Measurements from ENCODE around the gene PLEK2.
"Not testable (repeated sequence)": the region's sequence is repeated elsewhere in the genome, so short reads cannot be mapped to it uniquely, and the experiment has no call there.

Gene PLEK2

GRCh38 chr14:67426983-67427606 is 15.1 kb upstream of the PLEK2 start:
- peak; percentile 59 to 83 for DNase-seq

- no peak for DNase-seq
Measured at GRCh38 chr14:67426161-67426560, 14.2 kb upstream of the PLEK2 start.

- no peak for DNase-seq
Measured at GRCh38 chr14:67425608-67426007, 13.6 kb upstream of the PLEK2 start.

- no peak for DNase-seq
Measured at GRCh38 chr14:67424539-67424938, 12.6 kb upstream of the PLEK2 start.

DNA sequence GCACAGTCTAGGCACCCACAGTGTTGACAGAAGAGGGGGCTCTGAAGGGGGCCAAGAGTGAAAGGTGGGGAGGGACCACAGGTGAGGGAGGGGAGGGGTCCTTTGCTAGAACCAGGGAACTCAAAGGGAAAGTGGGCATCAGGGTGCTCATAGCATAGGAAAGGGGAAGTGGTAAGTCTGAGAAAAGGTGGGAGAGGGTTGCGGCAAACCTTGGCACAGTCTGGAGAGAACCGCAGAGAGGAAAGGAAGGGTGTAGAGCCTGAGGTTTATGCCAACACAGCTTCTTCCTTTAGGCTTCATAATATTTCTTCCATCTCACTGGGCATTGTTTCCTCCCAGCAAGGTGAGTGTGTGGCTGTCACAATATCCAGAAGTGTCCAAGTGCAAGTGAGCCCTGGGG is 11.5 kb upstream of the PLEK2 start:
- DNase-seq = no peak

- no peak for DNase-seq
Measured at GRCh38 chr14:67421356-67422224, 9.6 kb upstream of the PLEK2 start.

DNA sequence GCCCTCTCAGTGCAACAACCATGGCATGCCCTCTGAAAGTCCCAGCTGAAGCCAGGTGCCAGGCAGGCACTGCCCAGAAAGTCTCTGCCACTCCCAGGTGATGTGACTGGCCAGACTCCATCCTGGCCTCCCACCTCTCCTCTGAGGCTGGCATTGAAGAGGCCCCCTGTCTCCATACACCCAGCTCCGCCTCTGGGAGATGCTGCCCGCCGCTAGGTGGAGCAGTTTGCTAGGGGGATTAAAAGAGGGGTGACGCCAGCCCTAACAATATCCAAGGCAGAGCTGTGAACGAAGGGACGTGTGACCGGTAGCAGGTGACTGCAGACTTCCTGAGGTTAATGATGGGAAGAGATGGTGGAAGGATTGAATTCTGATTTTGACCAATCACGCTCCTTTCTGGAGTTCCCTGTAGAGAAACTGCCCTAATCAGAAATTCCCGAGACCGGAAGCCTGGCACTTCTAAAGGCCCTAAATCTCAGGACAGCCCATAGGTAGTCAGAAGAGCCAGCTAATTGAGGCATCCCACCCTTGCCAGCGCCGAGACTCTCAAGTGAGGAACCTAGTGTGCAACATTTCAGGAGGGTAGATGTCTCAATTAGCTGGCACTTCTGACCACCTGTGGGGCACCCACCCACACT is 8.3 kb upstream of the PLEK2 start:
- DNase-seq = no peak

DNA sequence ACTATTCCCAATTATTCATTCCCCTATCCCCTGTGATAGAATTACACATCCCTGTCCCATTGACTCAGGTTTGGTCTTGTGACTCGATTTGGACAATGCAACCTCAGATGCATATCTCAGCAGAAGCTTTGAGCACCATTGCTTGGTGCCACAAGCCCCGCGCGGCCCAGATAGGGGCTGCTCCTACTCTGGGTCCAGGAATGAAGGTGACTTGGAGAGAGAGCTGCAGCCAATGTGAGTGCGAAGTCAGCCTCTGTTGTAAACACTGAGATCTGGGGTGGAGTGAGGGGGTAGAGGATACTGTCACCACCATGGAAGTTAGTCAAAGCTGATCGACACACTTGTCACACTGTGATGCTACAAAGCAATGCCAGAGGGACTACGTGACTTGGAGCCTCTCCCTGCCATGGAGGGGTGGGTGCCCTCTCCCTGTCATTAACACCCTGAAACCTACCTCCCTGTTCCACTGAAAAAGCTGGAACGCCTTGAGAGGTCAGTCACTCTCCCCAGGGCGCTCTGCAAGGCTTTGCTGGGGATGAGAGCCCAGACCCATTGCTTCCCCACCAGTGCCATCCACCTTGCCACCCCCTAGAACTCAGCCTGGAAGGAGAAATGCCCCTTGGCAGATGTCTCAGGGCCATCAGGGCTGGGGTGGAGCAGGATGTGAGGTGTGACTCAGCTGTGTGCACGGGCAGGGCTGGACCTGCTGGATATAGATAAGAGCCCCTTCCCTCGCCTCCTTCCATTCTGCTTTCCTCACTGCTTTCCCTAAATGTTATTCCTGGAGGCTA is 6.6 kb upstream of the PLEK2 start:
- no peak for DNase-seq

- DNase-seq = no peak
Measured at GRCh38 chr14:67417633-67418032, 5.7 kb upstream of the PLEK2 start.

GRCh38 chr14:67416810-67417209 is 4.8 kb upstream of the PLEK2 start:
- no peak for DNase-seq

- DNase-seq = no peak
Measured at GRCh38 chr14:67416085-67416484, 4.1 kb upstream of the PLEK2 start.

DNA sequence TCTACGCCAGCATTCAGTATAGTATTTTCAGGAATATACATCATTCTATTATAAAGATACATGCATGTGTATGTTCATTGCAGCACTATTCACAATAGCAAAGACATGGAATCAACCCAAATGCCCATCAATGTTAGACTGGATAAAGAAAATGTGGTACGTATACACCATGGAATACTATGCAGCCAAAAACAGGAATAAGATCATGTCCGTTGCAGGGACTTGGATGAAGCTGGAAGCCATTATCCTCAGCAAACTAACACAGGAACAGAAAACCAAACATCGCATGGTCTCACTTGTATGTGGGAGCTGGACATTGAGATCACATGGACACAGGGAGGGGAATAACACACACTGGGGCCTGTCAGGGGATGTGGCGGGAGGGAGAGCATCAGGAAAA is 3.6 kb upstream of the PLEK2 start:
- DNase-seq = not testable (repeated sequence)

DNA sequence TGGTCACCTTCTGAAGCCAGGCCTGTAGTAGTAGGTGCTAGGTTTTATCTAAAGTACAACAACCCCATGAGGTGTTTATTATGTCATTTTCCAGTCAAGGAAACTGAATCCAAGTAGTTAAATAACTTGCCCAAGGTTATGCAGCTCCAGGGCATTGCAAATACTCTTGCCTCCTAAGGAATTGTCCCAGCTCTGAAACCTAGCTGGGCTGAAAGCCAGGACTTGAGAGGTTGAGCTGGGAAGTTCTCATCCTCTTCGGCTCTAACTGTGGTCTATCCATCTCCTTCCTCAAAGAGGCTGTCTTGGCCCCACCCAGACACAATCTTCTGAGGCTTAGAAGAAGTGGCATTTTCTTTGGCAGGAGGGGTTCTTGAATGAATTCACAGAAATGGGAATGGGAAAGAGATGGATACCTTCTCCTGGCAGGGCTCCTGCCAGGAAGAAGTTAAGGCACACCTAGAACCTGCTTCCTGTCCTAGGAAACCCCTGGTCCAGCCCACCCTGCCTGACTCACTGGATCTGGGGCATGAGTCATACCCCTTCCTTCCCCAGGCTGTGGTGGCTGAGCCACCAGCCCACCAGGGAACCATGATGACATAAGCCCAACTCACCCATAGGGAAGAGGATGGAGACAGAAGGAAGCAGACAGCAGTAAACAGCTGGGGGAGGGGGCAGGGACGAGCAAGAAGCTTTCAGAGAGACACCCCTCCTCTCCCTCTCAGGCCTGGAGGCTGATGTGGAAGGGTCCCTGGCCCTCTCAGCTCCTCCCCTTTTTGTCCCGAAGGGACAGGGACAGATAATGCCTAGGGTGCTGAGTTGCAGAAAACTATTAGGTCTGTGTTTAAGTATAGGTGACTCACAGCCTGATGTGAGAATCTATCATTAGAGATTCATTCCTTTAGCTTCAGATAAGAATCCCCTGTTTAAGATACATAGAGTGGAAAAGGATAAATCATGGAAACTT is 2.1 kb upstream of the PLEK2 start:
- no peak for DNase-seq

DNA sequence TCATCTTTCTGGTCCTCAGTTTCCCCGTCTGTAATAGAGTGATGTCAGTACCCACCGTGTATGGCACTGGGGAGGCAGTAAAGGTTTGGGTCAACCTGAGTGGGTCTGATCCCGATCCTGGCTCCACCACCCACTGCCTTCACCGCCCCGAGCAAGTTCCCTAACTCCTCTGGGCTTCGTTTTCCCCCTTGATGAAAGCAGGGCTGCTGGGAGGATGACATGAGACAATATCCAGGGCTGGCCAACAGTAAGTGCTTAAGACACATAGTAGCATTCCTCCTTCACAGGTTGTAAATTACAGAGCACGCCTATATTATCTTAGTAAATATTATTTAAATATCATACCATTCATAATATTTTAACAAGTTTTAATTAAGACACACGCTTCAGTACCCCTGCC is 595 bp downstream of the PLEK2 start:
- no peak for DNase-seq

DNA sequence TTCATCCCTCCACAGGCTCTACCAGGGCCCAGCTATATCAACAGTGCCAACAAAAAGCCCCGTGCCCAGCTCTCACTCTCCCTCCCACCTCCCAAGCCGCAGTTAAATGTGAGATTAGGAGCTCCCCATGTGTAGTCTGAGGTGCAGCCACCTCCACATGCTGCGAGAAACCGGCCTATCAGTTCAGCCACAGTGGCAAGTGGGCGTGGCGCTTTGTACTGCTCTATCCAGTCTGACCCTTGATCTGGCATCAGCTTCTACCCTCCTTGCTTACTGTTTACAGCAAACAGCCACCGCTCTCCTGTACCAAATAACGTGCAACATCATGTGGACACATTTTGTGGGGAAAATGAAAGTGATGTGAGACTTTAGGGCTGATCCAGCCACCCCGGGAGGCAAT is 1.7 kb downstream of the PLEK2 start:
- no peak for DNase-seq

DNA sequence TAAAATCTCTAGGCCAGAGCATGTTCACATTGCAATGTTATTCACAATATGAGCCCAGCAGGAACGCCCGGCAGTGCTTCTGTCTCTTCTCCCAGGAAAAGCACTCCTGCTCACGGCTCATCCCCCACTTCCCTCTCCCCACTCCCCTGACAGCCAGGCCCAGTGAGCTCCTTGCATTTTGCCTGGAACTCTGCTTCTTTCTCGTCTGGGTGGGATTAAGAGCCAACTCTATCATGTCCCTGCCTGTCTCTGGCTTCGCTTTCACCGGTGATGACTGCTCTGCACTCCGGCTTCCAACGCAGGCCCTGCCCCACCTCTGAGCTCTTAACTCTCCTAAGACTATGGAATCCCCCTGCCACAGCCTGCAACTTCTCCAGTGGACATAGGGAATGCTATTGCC is 2.5 kb downstream of the PLEK2 start:
- no peak for DNase-seq

GRCh38 chr14:67408122-67408801 is 3.7 kb downstream of the PLEK2 start:
- not testable (repeated sequence) for DNase-seq

DNA sequence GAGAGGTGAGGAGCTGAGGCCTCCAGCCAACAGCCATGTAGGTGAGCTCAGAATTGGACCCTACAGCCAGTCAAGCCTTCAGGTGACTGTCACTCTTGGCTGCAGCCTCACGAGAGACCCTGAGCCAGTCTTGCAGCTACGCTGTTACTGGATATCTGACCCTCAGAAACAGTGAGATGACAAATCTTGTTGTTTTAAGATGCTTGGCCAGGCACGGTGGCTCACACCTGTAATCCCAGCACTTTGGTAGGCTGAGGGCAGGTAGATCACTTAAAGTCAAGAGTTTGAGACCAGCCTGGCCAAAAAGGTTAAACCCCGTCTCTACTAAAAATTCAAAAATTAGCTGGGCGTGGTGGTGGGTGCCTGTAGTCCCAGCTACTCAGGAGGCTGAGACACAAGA is 6.2 kb downstream of the PLEK2 start:
- DNase-seq = no peak

DNA sequence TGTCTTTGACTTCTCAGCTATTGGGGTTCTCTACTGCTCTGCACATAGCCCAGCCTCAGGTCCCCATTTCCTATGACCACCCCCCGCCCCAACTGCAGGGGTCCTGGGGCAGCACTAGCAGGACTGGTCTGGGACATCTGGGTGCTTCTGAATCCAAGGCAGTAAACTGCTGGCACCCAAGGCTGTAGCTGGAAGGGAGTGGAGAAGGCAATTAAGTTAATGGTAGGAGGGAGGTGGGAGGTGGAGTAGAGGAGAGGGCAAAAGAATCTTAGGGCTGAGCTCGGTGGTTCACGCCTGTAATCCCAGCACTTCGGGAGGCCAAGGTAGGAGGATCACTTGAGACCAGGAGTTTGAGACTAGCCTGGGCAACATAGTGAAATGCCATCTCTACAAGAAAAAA is 11.5 kb downstream of the PLEK2 start:
- DNase-seq = no peak

- DNase-seq = no peak
Measured at GRCh38 chr14:67397536-67397935, 14.4 kb downstream of the PLEK2 start.

- DNase-seq = no peak
Measured at GRCh38 chr14:67396381-67396970, 15.5 kb downstream of the PLEK2 start.
